GM21786 (cell line): ENCODE results near the gene AUTS2.
A peak's percentile ranks its signal among the peaks of the same experiment; 100 is the strongest.
"Not testable (repeated sequence)": the region's sequence is repeated elsewhere in the genome, so short reads cannot be mapped to it uniquely, and the experiment has no call there.

Experiments used
- ATAC-seq: cut with Tn5 transposase; IDR thresholded peaks from one replicate; pipeline ENCODE4 v1.9.1; 2021; ENCODE audit not compliant: unreplicated experiment

AUTS2 gene

DNA sequence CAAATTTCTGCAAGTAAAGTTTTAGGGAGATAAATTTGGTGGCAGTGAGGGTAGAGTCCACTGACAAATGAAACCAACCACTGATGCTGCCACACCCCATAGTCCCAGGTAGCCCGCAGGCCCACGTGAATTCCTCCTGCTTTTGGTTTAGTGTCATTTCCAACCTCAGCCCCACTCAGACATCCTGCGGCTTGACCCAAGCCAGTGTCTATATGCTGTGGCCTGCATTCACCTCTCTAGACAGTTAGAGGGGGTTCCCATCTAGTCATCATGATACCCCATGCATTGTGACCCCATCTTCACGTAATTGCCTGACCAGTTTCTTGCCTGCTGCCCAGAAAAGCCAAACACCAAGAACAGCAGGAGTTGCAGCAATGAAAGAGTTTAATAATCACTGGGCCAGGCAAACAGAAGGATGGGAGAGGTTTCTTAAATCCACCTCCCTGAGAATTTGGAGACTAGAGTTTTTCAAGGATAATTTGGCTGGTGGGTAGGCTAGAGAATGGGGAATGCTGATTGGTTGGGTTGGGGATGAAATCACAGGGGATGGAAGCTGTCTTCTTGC, 1201.6 kb downstream of the AUTS2 start:
- ATAC-seq: no peak

DNA sequence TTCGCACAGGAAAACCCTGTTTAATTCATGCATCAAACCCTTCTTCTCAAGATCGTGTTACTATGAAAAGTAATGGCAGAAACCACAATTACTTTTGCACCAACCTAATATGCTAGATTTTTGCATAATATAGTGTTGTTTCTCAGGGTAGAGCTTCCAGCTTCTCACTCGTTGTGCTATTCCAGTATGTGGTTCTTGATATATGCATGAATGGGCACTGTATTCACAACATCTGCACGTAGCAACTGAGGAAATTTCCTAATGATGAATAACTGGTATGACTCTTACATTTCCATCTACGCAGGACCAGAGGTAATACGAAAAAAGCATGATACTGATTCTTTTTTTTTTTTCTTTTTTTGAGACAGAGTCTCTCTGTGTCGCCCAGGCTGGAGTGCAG, 1207.1 kb downstream of the AUTS2 start:
- peak; percentile 81 for ATAC-seq

DNA sequence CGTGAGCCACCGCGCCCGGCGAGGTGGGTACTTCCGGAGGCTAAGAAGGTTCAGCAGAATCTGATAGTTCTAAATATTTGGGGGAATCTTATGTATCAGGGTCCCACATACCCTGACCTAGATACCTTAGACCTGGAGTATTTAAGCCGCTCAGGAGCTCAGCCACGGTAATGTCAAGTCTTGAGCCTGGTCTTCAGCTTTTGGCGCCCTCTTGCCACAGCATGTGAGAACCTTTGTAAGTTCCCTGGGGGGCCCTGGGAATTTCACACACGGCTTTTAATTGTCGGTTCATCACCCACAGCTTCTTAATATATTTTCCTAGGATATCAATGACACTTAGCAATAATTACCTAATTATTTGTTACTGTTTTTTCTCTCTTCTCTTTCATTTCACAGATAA, 1209.4 kb downstream of the AUTS2 start:
- no peak for ATAC-seq

DNA sequence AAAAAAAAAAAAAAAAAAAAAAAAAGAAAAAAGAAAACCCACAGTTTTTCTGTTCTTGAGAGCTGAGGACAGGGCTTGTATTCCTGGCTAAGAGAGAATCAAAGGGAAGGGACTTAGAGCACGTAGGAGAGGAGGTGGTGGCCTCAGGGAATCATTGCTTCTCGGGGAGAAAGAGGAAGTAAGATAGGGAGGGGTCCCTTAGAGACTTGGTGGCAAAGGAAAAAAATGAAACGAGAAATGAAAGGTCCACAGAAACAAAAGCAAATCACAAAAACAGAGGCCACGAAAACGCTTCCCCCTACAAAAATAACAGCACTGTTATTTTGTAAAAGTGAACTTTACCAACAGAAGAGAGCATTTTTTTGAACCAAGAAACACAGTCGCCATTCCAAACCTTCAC, 1210.6 kb downstream of the AUTS2 start:
- ATAC-seq: no peak

DNA sequence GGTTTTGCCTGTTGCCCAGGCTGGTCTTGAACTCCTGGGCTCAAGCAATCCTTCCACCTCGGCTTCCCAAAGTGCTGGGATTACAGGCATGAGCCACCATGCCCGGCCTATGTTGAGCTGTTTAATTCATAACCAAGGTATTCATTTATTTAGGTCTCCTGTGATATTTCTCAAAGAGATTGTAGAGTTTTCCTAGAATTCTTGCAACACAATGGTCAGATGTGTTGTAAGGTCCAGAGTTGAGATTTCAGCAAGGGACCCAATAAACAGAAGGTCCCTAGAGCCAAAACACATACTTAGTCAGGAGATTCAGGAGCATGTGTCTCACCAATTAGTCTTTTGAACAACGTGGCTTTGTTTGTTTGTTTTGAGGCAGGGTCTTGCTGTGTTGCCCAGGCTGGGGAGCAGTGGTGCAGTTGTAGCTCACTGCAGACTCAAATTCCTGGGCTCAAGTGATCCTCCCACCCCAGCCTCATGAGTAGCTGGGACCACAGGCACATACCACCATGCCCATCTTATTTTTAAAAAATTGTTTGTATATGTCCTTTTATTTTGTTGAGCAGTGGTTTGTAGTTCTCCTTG, 1212.4 kb downstream of the AUTS2 start:
- ATAC-seq: no peak

DNA sequence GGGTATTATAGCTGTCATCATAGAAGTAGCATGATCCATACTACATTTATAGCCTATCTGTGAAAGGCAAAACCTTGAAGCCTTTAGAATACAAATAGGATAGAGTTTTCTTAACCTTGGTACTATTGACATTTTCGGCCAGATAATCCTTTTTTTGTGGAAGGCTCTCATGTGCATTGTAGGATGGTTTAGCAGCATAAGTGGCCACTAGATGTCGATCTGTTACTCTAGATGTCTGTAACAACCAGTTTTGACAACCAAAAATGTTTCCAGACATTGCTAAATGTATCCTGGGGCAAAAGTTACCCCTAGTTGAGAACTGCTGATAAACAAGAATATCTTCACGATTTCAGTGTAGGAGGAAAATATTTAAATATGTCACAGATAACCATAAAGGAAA, 1214.2 kb downstream of the AUTS2 start:
- ATAC-seq: no peak

DNA sequence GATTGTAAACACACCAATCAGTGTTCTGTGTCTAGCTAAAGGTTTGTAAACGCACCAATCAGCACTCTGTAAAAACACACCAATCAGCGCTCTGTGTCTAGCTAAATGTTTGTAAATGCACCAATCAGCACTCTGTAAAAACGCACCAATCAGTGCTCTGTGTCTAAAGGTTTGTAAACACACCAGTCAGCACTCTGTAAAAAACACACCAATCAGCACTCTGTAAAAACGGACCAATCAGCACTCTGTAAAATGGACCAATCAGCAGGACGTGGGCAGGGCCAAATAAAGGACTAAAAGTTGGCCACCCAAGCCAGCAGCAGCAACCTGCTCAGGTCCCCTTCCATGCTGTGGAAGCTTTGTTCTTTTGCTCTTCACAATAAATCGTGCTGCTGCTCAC, 1224.2 kb downstream of the AUTS2 start:
- ATAC-seq: not testable (repeated sequence)

DNA sequence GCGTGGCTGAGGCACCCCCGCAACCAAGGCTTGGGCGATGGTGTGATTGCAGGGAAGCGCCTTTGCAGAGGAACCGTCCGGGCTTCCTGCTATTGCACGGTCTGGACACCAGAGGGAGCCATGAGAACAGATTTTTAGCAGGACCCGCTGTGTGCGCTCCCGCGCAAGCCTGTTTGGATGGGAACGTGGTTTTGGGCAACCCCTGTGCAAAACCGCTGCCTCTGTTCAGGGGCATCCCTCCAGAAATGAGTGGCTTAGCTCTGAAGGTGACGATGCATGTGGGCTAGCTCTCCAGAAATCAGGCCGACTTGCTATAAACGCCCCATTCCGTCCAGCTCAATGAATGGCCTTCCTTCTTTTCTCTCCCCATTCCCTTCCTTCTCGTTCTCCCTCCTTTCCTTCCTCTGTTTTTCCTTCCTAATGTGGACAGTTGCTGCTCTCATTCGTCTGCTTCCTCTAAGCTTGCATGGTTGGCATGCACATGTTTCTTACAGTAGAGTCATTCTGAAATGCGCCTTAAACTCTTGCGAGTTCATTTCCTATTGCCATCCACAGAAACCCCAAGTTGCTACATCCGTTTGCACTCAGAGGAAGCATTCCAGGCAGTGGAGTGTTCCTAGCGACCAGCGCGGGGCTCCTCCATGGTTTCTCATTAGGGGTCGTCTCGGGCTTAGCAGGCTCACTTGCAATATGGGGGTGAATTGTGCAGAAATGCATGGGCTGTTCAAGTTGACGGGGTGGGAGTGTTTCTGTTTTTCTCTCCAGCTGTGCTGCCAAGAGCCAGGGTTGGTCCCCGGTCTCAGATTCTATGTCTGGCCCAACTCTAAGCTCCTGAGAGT, 1231.2 kb downstream of the AUTS2 start:
- peak; percentile 72 for ATAC-seq

DNA sequence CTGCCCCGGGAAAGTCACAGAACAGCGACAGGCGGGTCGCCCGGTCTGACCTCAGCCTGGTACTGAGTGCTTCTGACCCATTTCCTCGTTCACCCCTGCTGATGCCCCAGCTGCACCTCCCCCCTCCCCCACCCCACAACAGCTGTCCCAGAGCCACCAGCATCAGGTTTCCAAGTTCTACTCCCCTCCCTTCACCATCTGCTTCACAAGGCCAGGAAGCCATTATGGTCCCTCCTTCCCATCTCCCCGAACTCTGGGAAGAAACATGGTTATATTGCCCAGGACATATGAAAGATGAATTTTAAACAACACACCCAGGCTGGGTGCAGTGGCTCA, 1231.8 kb downstream of the AUTS2 start:
- ATAC-seq: no peak

DNA sequence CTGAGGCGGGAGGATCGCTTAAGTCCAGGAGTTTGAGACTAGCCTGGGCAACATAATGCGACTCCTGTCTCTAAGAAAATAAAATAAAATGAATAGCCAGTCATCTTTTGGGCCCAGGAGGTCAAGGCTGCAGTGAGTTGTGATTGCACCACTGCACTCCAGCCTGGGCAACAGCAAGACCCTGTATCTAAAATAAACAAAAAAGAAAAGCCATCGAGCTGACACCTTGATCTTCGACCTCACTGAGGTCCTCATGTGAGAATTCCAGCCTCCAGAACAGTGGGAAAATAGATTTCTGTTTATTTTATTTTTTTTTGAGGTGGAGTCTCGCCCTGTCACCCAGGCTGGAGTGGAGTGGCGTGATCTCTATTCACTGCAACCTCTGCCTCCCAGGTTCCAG, 1232.2 kb downstream of the AUTS2 start:
- ATAC-seq: no peak

DNA sequence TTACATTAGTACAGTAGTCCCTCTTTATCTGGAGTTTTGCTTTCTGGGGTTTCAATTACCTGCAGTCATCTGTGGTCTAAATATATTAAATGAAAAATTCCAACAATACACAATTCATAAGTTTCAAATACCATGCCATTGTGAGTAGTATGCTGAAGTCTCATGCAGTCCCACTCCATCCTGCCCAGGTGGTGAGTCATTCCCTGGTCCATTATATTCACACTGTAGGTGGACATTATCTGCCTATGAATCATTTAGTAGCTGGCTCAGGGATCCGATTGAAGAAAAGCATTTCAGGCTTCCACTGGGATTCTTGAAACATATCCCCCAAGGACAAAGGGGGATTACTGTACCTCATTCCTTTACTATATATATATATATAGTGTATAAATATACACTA, 1235.5 kb downstream of the AUTS2 start:
- ATAC-seq: no peak

DNA sequence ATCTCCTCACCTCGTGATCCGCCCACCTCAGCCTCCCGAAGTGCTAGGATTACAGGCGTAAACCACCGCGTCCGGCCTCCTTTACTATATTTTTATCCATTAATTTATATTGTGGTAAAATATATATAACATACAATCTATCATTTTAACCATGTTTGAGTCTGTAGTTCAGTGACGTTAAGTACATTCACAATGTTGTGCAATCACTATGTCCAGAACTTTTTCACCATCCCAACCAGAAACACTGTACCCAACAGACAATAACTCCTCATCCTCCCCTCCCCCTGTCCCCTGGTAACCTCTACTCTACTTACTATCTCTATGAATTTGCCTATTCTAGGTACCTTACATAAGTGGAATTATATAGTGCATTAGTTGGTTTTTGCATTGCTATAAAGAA, 1236.1 kb downstream of the AUTS2 start:
- ATAC-seq: no peak

DNA sequence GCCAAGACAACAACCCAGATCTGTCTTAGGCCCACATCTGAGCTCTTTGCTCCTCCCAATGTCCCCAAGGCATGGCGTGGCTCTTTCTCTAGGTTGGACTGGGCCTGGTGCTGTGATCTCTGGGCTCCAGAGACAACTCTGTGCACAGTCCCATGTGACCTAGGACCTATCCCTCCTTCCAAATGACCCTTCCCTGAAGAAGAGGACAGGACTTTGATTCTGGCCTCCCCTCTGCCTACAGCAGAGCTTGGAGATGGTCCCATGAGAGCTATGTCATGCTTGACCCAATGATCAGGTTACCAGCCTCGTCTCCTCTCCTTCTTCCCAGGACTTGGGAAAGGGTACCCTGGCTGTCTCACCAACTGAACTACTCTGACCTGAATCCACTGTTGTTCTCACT, 1237.4 kb downstream of the AUTS2 start:
- ATAC-seq: no peak

DNA sequence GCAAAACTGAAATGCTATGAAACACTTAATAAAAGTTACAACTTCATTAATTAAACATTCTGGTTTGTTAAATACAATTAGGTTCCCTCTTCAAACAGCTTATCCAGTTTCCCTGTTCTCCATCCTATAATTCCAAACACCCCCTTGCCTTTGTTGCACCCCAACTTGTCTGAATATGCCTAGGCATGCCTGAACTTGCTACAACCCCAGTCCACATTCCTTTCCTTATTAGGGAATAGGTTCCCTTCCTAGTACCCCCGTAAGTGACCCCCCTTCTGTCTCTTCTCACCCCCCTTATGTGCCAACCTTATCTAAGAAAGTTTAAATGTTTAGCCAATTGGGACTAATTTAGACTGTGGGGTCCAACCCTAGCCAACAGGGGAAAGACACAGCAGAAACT, 1238.0 kb downstream of the AUTS2 start:
- no peak for ATAC-seq

DNA sequence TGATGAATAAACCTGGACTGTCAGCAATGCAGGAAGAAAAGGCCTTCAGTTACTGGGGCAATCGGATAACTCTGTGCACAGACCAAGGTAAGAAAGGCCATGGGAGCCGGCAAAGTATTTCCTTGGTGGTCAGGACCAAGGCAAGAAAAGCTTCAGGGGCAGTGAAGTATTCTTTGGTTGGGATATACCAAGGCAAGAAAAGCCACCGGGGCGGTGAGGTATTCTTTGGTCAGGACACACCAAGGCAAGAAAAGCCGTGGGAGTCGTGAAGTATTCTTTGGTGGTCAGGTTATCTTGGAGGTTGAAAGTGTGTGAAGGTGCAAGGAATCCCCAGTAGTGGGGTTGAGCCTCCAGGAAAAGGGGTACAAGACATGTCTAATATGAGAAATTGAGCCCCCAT, 1238.7 kb downstream of the AUTS2 start:
- no peak for ATAC-seq

DNA sequence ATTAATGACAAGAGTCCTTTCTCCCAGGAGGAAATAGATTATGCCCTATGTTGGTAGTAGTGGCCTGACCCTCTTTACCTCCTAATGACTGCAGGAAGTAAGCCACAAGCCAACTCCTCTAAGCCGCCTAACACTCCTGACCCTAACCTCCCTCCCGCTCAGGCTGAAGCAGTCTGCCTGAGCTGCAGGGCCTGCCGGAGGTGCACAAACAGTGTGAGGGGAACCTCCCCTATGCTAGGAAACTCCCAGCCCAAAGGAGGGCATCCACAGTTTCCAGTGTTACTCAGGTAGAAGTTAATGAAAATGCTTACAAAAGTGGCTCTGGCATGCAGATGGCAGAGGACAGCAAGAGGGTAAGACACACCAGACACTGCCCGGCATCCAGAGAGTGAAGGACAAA, 1239.3 kb downstream of the AUTS2 start:
- ATAC-seq: no peak

DNA sequence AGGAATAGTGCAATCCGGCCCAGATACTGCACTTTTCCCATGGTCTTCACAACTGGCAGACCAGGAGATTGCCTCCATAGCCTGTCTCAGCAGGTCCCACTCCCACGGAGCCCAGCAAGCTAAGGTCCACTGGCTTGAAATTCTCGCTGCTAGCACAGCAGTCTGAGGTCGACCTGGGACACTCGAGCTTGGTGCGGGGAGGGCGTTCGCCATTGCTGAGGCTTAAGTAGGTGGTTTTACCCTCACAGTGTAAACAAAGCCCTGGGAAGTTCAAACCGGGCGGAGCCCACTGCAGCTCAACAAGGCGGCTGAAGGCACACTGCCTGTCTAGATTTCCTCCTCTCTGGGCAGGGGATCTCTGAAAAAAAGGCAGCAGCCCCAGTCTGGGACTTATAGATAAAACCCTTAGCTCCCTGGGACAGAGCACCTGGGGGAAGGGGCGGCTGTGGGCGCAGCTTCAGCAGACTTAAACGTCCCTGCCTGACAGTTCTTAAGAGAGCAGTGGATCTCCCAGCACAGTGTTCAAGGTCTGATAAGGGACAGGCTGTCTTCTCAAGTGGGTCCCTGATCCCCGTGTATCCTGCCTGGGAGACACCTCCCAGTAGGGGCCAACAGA, 1240.1 kb downstream of the AUTS2 start:
- no peak for ATAC-seq
